HG03064 (cell line): Measurements from ENCODE around the gene CTBP2.

Experiments
- ATAC-seq: cut with Tn5 transposase; IDR thresholded peaks from one replicate; pipeline ENCODE4 v1.9.1; 2021; ENCODE audit warnings: low read depth; ENCODE audit not compliant: unreplicated experiment

The CTBP2 gene

GRCh38 chr10:125147971-125148439 is 12.4 kb downstream of the CTBP2 start:
- no peak for ATAC-seq

GRCh38 chr10:125146791-125147579 is 13.4 kb downstream of the CTBP2 start:
- ATAC-seq: no peak

DNA sequence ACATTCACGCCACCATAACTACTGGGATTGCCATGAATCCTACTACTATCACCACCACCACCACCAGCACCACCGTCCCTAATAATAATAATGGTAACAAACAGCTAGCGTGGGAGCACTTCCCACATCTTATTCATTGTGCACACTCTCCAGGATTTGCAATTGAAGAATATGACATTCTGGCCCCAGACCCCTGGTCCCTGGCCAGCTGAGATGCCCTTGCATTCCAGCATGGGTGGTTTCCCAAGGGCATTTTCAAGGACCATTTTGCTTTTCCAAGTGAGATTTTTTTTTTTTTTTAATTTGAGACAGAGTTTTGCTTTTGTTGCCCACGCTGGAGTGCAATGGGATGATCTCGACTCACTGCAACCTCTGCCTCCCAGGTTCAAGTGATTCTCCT is 14.7 kb downstream of the CTBP2 start:
- ATAC-seq: no peak

- no peak for ATAC-seq
Observed at GRCh38 chr10:125144693-125145623, 15.4 kb downstream of the CTBP2 start.

DNA sequence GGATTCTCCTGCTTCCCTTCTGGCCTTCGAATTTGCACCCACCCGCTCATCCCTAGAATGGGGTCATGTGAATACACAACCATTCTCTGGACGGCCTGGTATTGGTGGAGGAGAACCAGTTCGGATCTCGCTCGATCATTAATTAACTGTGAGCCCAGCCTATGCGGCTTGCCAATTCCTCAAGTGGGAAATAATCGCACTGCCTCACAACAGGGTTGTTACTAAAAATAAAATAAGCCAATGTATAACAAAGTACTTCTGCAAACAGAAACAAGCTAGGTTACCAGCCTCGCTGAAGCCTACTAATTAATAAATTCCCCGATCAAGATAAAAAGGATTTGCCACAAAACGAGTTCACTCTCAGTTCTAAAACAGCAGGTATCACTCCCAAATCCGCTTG is 16.2 kb downstream of the CTBP2 start:
- no peak for ATAC-seq

GRCh38 chr10:125142946-125143345 is 17.4 kb downstream of the CTBP2 start:
- no peak for ATAC-seq

DNA sequence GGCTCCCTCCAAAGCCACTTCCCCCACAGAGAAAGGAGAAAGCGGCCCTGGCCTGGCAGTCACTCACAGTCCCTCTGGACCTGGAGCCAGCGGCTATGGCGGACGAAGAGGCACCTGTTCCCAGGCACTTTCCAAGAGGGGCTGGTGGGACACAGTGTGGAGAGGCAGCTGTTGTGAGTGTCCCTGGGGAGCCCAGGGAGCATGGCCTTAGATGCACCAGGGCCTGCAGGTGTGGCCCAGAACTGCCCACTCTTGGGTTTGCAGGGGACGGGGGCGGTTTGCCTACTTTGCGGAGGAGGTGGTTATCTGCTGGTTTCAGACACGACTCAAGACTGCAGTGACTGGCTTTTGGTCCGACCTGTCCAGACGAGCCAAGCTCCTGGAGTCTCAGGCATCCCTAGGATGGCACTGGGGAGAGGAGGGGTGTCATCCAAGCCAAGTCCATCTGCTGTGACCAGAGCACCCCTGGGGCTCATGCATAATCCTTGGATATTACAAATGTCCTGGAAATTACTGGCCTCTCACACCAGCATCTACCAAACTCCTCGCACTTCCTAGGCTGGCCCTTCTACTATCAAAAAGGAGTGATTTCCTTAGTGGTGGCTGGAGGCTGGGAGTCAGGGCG is 18.4 kb downstream of the CTBP2 start:
- ATAC-seq: no peak

GRCh38 chr10:125141150-125141859 is 19.1 kb downstream of the CTBP2 start:
- ATAC-seq: no peak

GRCh38 chr10:125140151-125140550 is 20.2 kb downstream of the CTBP2 start:
- no peak for ATAC-seq

- no peak for ATAC-seq
Observed at GRCh38 chr10:125137601-125138438, 22.5 kb downstream of the CTBP2 start.

DNA sequence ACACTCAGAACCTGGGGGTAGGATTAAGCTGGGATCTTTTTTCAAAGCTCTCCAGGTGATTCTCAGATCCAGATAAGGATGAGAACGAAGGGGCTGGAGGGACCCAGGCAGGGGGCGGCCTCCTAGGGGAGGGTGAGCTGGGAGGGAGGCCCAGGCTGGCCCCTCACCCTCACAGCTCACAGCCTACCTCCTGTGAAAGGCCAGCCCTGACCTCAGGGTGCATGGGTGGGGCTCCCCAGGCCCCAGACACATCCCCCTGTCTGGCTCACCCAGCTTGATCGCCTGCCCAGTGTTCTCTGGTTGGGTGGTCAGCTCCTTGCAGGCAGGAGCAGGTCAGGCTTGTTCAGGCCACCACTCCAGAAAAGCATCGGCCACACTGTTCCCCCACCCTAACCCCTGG is 24.3 kb downstream of the CTBP2 start:
- ATAC-seq: no peak

- no peak for ATAC-seq
Observed at GRCh38 chr10:125135771-125136035, 24.7 kb downstream of the CTBP2 start.

DNA sequence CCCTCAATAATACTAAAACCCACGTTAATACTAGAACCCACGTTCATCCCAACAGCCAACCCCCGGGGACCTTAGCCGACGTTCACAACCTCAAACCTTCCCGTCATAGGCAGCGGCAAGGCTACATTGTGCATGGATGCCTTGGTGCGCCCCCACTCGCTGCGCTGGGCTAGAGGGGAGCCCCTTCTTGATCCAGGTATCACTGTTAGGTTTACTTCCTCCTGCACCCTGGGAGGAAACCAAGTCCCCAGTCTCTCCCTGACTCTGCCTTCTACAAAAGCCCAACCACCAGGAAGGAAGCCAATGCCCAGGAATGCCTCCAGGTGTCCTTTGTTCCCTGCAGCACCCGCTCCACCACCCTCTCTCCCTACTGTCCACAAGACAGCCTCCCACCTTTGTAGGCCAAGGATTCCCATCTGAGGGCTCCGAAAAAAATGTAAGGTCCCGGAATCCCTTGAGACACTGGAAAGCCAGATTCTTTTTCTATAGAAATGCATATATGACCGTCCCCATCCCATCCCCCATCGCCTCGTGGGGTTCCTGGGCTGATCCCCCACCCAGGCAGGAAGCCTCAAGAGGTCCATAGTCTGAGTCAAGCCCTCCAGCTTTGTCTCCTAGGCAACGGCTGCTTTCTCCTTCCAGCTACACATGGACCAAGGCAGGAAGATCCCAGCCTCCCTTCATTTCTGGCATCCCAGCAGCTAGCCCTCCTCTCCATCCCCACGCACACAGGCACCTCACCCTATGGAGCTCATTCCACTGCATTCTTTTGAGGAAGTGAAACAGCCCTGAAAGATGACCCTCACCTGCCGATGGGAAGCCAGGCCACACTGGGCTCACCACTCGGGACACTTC is 25.2 kb downstream of the CTBP2 start:
- ATAC-seq: no peak

DNA sequence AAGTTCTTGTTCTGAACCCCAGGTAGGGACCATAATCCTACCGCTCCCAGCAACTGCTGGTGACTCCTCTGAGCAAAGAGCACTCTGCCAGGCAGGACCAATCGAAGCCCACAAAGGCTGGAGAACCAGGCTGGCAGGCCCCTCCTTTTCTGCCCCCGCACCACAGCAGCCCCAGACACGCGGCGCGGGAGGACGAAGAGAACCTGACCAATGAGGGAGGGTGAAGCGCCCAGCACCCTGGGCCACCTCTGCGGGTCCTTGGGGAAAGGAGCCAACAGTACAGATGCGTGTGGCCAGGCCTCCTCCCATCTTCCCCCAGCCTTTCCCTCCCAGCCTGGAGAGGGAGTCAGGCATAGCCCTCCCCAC is 25.9 kb downstream of the CTBP2 start:
- no peak for ATAC-seq

DNA sequence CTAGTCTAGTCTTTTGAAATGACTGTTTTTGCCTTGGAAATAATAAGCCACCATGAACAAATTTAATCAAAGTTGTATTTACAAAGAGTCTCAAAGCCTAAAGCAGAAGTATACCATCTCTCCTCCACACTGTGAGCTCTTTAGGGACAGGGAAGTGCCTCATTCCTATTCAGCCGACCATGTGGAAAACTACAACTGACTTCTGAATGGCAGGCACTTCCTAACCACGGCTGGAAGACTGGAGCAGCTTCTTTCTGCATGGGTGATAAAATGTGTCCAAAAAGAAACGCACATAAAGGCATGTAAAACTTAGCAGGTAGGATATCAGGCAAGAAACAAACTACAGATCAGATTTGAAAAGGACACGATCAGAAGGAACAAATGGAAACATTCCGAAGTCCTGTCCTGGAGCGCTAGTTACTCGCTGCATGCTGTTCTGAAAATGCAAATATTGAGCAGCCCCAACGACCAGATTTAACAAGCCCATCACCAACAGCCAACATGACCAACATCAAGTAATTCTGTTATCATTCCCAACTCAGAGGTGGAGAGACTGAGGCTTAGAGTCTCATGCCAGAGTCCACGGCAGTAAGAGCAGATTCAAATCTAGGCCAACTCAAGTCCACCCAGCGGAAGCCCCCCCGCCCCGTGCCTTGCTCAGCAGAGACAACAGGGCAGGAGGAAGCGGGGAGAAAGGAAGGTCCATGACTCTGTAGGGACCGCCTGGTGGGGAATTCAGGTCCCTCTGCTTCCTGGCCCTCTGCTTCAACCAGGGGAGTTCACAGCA is 26.5 kb downstream of the CTBP2 start:
- ATAC-seq: no peak

DNA sequence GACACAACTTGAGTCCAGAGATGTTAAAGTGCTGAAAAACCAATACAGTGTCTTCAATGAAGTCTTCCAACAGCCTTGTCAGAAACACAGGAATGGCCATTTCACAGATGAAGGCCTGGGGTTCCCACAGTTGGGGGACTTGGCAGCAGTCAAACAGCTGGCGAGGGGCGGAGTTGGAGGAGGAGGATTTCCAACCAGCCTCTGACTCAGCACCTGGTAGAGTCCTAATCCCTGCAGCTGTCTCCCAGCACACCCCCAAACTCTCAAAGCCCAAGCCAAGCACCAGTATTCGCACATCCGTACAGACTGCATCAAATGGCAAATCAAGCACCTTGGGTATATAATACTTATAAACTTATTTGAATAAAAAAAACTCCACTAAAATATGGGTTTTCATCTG is 28.0 kb downstream of the CTBP2 start:
- ATAC-seq: no peak

DNA sequence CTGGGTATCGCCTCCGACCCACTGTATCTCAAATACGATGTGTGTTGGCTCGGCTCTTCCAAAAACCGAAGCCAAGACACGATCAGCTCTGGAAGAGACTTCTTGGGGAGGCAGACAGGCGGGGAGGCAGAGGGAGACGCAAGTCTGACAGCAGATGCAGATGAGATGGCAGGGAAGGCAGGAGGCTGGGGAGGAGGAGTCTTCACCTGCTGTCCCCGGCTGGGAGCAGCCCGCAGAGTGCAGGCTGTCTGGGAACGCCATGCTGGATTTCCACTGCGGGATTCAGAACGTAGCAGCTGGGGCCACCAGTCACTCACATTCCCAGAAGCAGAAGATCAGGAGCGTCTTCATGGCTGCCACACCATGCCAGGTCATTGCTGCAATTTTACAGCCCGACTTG is 29.4 kb downstream of the CTBP2 start:
- no peak for ATAC-seq

DNA sequence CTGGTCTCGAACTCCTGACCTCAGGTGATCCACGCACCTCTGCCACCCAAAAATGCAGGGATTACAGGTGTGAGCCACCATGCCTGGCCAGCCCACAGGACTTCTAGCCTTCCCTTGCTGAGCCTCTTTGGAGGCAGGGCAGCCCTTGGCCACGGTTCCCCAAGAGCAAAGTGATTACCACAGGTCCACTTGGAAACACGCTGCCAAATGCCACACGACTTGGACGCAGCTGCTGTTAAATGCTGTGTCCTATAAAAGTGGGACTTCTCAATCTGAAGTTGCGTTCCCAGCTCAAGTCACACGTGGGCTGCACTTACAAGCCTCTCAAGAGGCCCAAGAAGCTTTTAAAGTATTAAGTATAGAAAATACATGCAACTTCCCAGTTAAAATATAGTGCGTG is 30.1 kb downstream of the CTBP2 start:
- no peak for ATAC-seq
